HG03066 (cell line): Measurements from ENCODE around the gene GAB4.
"Not testable (repeated sequence)": the region's sequence is repeated elsewhere in the genome, so short reads cannot be mapped to it uniquely, and the experiment has no call there.

Experiments used
- ATAC-seq: cut with Tn5 transposase; IDR thresholded peaks from one replicate; pipeline ENCODE4 v1.9.1; 2021; ENCODE audit warnings: low read depth; ENCODE audit not compliant: unreplicated experiment

GAB4 gene, protein sequence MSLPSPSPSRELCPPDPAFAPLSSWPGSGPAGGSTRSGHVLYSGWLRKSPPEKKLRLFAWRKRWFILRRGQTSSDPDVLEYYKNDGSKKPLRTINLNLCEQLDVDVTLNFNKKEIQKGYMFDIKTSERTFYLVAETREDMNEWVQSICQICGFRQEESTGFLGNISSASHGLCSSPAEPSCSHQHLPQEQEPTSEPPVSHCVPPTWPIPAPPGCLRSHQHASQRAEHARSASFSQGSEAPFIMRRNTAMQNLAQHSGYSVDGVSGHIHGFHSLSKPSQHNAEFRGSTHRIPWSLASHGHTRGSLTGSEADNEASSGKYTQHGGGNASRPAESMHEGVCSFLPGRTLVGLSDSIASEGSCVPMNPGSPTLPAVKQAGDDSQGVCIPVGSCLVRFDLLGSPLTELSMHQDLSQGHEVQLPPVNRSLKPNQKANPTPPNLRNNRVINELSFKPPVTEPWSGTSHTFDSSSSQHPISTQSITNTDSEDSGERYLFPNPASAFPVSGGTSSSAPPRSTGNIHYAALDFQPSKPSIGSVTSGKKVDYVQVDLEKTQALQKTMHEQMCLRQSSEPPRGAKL

DNA sequence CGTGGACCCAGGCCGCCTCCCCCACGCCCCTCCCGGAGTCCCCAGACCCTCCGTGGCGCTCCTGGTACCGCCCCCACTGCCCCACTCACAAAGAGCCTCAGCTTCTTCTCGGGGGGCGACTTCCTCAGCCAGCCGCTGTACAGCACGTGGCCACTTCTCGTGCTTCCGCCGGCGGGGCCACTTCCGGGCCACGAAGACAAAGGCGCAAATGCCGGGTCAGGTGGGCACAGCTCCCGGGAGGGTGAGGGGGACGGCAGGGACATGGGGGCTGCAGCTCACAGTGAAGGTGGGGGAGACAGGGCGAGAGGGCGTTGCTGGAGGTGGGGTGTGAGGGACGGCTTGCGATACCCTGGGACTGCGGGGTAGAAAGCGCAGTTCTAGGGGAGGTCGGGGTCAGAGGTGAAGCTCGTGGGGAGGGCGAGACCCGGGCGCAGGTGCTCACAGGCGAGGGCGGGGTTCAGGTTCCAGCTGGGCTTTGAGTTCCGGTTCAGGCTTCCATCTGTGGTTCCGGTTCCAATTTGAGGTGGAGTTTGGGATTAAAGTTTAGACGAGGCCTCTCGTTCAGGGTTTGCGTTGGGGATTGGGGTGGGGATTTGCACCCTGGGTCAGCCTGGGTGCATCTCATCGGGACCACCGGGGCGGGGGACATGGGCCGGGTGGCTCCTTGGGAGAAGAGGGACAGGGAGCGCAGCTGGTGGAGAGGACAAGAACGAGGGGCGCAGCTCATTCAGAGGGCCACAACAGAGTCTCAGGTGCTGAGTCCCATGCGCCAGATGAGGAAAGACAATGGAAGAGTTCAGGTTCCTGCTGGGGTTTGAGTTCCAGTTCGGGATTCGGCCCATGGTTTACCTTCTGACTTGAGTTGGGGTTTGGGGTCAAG is at the start of gene GAB4:
Gene GAB4 (minus strand): TSS at position 371 of the 880 bp plus-strand sequence. CDS start 108 bp downstream, at position 263.
- ATAC-seq = no peak

DNA sequence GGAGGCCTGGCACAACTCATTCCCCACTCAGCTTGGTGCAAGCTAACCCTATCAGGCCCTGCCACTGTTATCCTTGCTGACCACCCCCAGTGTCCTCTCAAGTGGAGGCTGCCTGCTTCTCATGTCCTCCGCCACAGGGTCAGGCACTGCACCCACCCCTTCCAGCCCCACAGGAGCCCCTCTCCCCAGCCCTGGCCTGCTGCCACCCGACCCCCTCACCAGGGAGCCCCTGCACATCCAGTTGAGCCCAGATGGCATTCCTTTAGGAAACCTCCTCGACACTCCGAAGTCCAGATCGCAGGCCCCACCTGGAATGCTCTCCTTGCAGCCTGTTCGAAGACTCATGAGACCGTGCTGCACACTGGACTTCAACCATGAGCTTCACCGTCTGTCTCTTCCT is 48.8 kb upstream of the GAB4 start:
- ATAC-seq = no peak

GRCh38 chr22:17056058-17056457 is 48.0 kb upstream of the GAB4 start:
- no peak for ATAC-seq

DNA sequence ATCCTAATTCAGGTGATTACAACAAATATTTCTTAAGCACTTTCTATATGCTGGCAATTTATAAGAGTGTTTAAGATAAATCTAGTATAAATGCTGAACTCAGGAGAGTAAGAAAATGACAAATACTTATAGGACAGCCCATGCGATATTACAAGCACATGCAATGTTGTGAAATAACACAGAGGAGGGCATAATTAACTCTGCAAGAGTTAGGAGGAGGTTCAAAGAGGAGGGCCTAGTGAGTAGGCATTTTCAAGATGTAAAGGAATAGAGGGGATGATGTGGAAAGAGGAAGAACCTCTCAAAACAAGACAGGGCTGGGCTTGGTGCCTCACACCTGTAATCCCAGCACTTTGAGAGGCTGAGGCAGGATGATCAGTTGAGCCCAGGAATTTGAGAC is 39.6 kb upstream of the GAB4 start:
- no peak for ATAC-seq

DNA sequence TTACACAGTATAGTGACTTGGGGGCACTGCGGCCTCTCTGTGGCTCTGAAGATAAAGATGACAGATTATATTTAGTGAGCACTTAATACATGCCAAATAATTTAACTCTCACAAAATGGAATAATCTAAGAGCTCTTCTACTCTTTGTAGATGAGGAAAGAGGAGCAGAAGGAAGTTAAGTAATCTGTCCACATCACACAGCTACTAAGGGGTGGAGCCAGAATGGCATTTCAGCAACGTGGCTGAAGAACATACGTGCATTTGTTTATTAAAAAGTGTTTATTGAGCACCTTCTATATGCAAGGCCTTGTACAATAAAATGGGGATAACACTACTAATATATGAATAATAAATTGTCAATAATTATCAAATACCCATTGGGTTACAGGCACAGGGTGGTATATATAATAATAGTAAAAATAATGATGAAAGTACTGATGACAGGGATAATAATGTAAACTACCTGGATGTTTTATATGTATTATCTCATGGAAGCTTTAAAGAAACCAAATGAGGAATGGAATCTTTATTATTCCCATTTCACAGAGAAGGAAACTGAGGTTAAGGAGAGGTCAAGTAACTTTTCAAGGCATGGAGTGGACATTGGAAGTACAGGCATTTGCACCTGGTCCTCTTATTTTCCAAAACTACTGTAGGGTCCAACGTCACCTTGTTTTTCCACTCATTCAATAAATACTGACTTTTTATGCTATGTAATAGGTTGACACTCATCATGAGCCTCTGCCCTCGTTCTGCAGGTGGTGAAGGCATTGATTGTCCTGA is 38.7 kb upstream of the GAB4 start:
- ATAC-seq = no peak

- no peak for ATAC-seq
These were observed 35.5 kb upstream of the GAB4 start for GRCh38 chr22:17043521-17043920.

GRCh38 chr22:17036842-17037711 is 29.1 kb upstream of the GAB4 start:
- ATAC-seq = peak; percentile 82

DNA sequence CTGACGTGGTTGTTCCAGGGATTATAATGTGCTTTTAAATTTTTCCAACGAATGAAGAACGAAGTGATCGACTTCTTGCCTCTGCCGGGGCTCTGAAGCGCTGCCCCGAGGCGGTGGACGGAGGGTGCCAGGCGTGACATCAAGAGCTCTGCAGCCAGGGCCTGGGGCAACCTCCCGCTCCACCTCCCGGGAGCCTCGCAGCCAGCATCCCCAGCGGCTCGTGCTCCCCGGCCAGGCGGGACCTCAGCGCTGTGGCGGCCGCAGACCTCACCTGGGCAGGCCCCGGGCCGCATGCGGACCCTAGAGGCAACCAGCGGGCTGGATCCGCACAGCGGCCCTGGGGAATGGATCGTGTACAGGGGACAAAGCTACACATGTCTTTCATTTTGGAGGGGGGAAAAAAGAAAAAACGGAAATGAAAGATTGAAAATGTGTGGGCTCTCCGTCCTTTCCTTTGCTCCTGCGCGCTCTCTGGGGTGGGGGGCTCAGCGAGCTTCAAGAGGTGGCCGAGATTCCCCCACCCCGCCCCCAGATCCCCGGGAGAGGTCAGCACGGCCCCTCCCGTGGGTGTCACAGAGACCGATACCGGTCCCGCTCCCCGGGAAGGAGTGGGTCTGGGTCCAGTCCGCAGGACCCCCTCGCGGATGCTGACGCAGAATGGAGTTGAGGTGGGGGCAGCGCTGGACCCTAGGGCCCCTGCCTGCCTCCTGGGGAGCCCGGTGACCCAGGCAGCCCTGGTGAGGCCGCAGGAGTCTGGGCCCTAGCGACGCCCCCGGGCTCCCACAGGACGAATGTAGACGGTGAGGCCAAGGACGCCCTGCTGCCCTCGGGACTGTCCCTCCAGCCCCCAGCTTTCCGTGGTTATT is 28.2 kb upstream of the GAB4 start:
- peak; percentile 16 for ATAC-seq

- no peak for ATAC-seq
These were observed 27.2 kb upstream of the GAB4 start for GRCh38 chr22:17035246-17035645.

DNA sequence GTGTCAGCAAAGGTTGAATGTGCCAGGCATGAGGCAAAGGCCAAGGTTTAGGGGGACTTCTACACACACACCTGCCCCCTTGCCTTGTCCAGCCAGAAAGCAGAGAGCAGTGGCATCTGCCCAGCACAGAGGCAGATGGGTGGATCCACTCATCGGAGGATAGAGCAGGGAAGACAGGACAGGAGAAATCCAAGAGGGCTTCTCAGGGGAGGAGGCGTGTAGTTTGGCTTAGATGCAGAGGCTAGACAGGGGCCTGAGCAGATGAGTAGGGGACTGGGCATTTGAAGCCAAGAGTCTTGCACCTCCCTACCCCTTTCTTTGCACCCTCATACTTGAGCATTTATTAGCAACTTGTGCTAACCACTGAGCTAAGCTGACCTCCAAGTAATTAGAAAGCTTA is 26.5 kb upstream of the GAB4 start:
- ATAC-seq = not testable (repeated sequence)

- ATAC-seq = not testable (repeated sequence)
These were observed 24.3 kb upstream of the GAB4 start for GRCh38 chr22:17032277-17032676.

GRCh38 chr22:17024380-17024779 is 16.4 kb upstream of the GAB4 start:
- not testable (repeated sequence) for ATAC-seq

DNA sequence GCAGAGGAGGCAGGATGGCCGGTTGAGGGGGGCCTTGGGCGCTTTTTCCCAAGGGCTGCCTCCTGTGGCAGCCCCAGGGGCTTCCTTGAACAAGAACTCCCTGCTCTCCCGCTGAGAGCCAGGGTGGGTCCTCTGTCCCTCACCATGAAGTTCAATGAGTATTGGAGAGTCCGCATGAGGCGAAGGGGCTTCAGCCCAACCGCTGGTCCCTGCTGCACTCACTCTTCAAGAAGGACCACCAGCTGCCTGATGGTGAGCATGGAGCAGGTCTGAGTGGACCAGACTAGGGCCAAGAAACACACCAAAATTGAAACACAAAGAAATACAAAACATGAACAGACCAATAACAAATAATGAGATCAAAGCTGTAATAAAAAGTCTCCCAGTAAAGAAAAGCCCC is 7.5 kb upstream of the GAB4 start:
- ATAC-seq = not testable (repeated sequence)

DNA sequence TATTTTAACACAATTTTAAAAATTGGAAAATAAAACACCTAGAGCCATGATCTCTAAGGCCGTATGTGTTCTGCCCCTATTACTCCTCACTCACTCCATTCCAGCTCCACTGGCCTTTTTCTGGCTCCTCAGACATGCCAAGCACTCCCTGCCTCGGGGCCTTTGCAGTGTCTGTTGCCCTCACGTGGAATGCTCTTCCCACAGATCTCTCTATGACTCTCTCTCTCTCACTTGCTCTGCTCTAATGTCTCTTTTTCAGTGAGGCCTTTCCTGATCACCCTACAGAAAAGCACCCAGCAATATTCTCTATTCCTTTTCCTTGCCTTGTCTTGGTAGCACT is 6.0 kb upstream of the GAB4 start:
- not testable (repeated sequence) for ATAC-seq

- ATAC-seq = no peak
These were observed 5.5 kb upstream of the GAB4 start for GRCh38 chr22:17013396-17014100.

DNA sequence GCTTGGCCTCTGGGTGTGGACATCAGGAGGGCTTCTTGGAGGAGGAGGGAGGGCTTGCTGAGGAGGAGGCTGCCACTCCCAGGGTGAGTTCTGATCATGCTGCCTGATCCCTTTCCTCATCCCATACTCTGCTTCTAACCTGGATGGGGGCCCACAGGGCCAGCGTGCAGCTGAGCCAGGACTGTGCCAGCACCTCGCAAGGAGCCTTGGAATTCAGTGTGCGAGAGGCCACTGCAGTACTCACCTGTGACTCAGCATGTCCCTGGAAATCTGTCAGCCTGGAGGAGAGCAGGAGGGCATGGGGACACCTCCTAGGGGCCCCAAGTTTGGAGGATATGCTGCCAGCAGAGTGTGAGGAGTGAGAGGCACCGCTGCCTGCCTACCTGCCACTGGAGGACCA is 4.2 kb upstream of the GAB4 start:
- ATAC-seq = no peak

DNA sequence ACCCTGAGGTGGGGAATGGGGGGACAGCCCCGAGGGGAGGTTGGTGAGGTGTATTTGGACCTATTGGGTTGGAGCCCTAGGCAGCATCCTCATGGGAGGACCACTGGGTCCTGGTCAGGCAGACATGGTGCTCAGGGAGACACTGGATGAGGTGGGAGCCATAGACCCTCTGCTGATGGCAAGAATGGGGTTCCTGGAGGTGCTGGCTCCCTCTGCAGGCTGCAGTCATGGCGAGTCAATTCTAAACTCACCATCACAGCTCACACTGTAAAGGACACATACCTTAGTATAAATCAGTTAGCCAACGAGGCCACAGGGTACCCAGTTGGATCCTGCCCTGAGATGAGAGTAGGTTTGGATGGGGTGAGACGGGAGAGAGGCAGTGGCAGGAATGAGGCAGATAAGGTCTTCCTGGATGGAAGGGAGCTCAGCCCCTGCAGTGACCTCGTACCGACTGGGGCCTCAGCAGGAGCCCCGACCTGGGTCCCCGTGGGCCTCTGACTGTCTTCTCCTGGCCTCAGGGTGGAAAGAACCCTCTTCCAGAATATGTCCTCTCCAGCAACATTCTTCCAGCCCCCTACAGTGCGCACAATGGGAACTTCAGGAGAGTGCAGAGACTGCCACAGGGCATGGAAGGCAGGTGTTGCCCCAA is 1.7 kb upstream of the GAB4 start:
- ATAC-seq = no peak

GRCh38 chr22:17007257-17007656 is 765 bp downstream of the GAB4 start:
- ATAC-seq = no peak
